HepG2 (cell line): ENCODE measurements around the gene SAMM50. TPM values are rescaled to one million over a fixed set of nuclear protein-coding genes. Genes with fewer than 3 reads are reported as not detected.

Experiments
- ATAC-seq: fragments of 200-7000 bp; cut with Tn5 transposase; 3 replicates; pipeline ENCODE4 v1.9.1; 2020; ENCODE audit warnings: mild to moderate bottlenecking, moderate library complexity
- BruUV-seq: library from RNA; stranded (reverse); fragments of 400-500 nt; replicated peaks from 2 replicates; lab custom pipeline; 2021; lab: Mats Ljungman, UMichigan
- CTCF ChIA-PET: fragments of 300-600 bp; formaldehyde crosslinking; extraction: SDS; loops from one replicate; lab custom pipeline; 2021; ENCODE audit warnings: low total read pairs, inconsistent platforms, low intra/inter-chr PET ratio; lab: Yijun Ruan, JAX
- POLR2A ChIA-PET: fragments of 350-600 bp; sonication (Branson Sonifier 250); formaldehyde crosslinking; loops from one replicate; lab custom pipeline; 2020; ENCODE audit warnings: antibody characterized with exemption, inconsistent platforms; lab: Yijun Ruan, JAX
- DNase-seq: peaks from one replicate; pipeline ENCODE4 v3.0.0-alpha.2; 2015; ENCODE audit warnings: low spot score
- FAIRE-seq: peaks from 3 replicates; lab custom pipeline; 2011; peaks lifted over from hg19 to GRCh38; lab: Jason Lieb, UNC
- H2AFZ ChIP-seq: one replicate; pipeline ENCODE4 v1.6.1; 2011; ENCODE audit warnings: low read length, inconsistent platforms
- H3K27ac ChIP-seq: fragments of 300-600 bp; 3 replicates; pipeline ENCODE4 v1.8.0; 2011; ENCODE audit warnings: mixed run types, mild to moderate bottlenecking, mixed read lengths, low read length, inconsistent platforms; ENCODE audit not compliant: insufficient read depth; ENCODE audit errors: extremely low read length
- H3K27me3 ChIP-seq, 2 experiments: fragments of 200-600 bp in 1 of 2; 2 replicates in 1 of 2; 3 replicates in 1 of 2; pipeline versions ENCODE4 v1.6.0 to v1.8.0; 2011; ENCODE audit warnings: low read length in 2 of 2, mild to moderate bottlenecking in 2 of 2, moderate library complexity in 2 of 2, inconsistent platforms in 1 of 2; ENCODE audit not compliant: insufficient read depth in 2 of 2, control insufficient read depth in 1 of 2
- H3K36me3 ChIP-seq, 2 experiments: fragments of 200-600 bp in 1 of 2; replicated peaks in 1 of 2; 2 replicates in 1 of 2; 3 replicates in 1 of 2; pipeline versions ENCODE4 v1.5.1 to v1.8.0; 2011; ENCODE audit warnings: low read length in 2 of 2, inconsistent platforms in 1 of 2; ENCODE audit not compliant: insufficient read depth in 2 of 2, control insufficient read depth in 1 of 2
- H3K4me1 ChIP-seq: 2 replicates; pipeline ENCODE4 v1.5.1; 2012; ENCODE audit warnings: low read length, inconsistent platforms; ENCODE audit not compliant: insufficient read depth
- H3K4me2 ChIP-seq: 2 replicates; pipeline ENCODE4 v1.6.0; 2011; ENCODE audit warnings: low read depth, low read length, inconsistent platforms
- H3K4me3 ChIP-seq, 3 experiments: fragments of 200-600 bp in 1 of 3; sonication (generic), shearing (Covaris generic) in 1 of 3; replicated peaks in 1 of 3; 2 replicates each; pipeline ENCODE4 v1.5.1; 2011 to 2016; ENCODE audit warnings: low read length in 3 of 3, inconsistent platforms in 2 of 3, low read depth in 2 of 3, mild to moderate bottlenecking in 2 of 3, control low read depth in 1 of 3, mixed read lengths in 1 of 3; ENCODE audit not compliant: insufficient read depth in 1 of 3
- H3K79me2 ChIP-seq: one replicate; pipeline ENCODE4 v1.6.1; 2011; ENCODE audit warnings: low read length, inconsistent platforms; ENCODE audit not compliant: insufficient read depth
- H3K9ac ChIP-seq: 2 replicates; pipeline ENCODE4 v1.6.0; 2011; ENCODE audit warnings: mild to moderate bottlenecking, low read depth, low read length, inconsistent platforms; ENCODE audit not compliant: insufficient read depth
- H3K9me3 ChIP-seq: 2 replicates; pipeline ENCODE4 v1.5.1; 2012; ENCODE audit warnings: mild to moderate bottlenecking, low read length
- H4K20me1 ChIP-seq: 2 replicates; pipeline ENCODE4 v1.6.0; 2011; ENCODE audit warnings: inconsistent platforms, mild to moderate bottlenecking, low read length, moderate library complexity; ENCODE audit not compliant: insufficient read depth
- DNMT3B ChIP-seq: conservative IDR thresholded peaks from 2 replicates; pipeline ENCODE4 v1.6.1; 2016; ENCODE audit warnings: missing biosample characterization, control low read depth
- MAZ ChIP-seq, 2 experiments: sonication (generic) in 1 of 2; formaldehyde crosslinking in 1 of 2; IDR thresholded peaks; 2 replicates each; pipeline versions ENCODE4 v1.5.0 to v1.6.1; 2012 to 2020; ENCODE audit warnings: low read depth in 2 of 2, mild to moderate bottlenecking in 2 of 2, borderline replicate concordance in 1 of 2, improper control_type of control experiment in 1 of 2, low read length in 1 of 2, missing genetic modification reagents in 1 of 2, moderate library complexity in 1 of 2
- MTF2 ChIP-seq: sonication (generic); formaldehyde crosslinking; IDR thresholded peaks from 2 replicates; pipeline ENCODE4 v1.5.0; 2020; ENCODE audit warnings: missing genetic modification reagents, borderline replicate concordance
- NFE2 ChIP-seq: sonication (generic); formaldehyde crosslinking; IDR thresholded peaks from 2 replicates; pipeline ENCODE4 v1.4.0; 2020; ENCODE audit warnings: missing genetic modification reagents
- ZC3H4 ChIP-seq: sonication (generic); formaldehyde crosslinking; IDR thresholded peaks from 2 replicates; pipeline ENCODE4 v1.4.0; 2020; ENCODE audit warnings: missing genetic modification reagents, borderline replicate concordance
- ZNF180 ChIP-seq: sonication (generic); formaldehyde crosslinking; IDR thresholded peaks from 2 replicates; pipeline ENCODE4 v1.4.0; 2020; ENCODE audit warnings: low read depth, missing genetic modification reagents, borderline replicate concordance
- ZNF235 ChIP-seq: sonication (generic); formaldehyde crosslinking; IDR thresholded peaks from 2 replicates; pipeline ENCODE4 v1.8.1; 2023; ENCODE audit warnings: mild to moderate bottlenecking, missing genetic modification reagents, borderline replicate concordance
- ZNF317 ChIP-seq: sonication (generic); formaldehyde crosslinking; IDR thresholded peaks from 2 replicates; pipeline ENCODE4 v1.5.0; 2020; ENCODE audit warnings: mild to moderate bottlenecking, missing genetic modification reagents
- ZNF839 ChIP-seq: sonication (generic); formaldehyde crosslinking; IDR thresholded peaks from 2 replicates; pipeline ENCODE4 v1.4.0; 2020; ENCODE audit warnings: missing genetic modification reagents, mild to moderate bottlenecking, borderline replicate concordance
- ZSCAN25 ChIP-seq: sonication (generic); formaldehyde crosslinking; IDR thresholded peaks from 2 replicates; pipeline ENCODE4 v1.8.0; 2022; ENCODE audit warnings: mild to moderate bottlenecking, missing genetic modification reagents
- WGBS: methylation state at CpG from one replicate; pipeline ENCODE4 v1.1.6; 2017; ENCODE audit warnings: low lambda C conversion rate; 5-methylcytosine and 5-hydroxymethylcytosine counted together
- in situ Hi-C: cut with HindIII; loops from 2 replicates; pipeline ENCODE4 v1.10.0; 2017; ENCODE audit warnings: low pct_unique_long_range_greater_than_20kb; ENCODE audit not compliant: extremely low pct_ligation_motif_present
- intact Hi-C: fragments of 100-400 bp; cut with micrococcal nuclease; formaldehyde crosslinking; loops from one replicate; pipeline ENCODE4 v1.10.0; 2022; ENCODE audit not compliant: unreplicated experiment
- polyA plus RNA-seq, 8 experiments: library from polyadenylated mRNA; depleted of rRNA in 3 of 8; stranded (reverse) in 7 of 8; unstranded in 1 of 8; fragments of >200 nt; fragmentation: Illumina TruSeq in 4 of 8; extraction: Trizol in 4 of 8; gene quantifications; 2 replicates each; pipeline versions ENCODE4 v1.2.1 to v1.2.3, GENCODE V29; 2011 to 2016; ENCODE audit warnings: low read depth in 4 of 8, missing spikeins in 1 of 8, mixed read lengths in 1 of 8; ENCODE audit not compliant: insufficient read depth in 1 of 8
- total RNA-seq, 5 experiments: library from RNA; depleted of rRNA; stranded (reverse); fragments of >200 nt; fragmentation: Illumina TruSeq; extraction: Trizol; gene quantifications; 2 replicates each; pipeline ENCODE4 v1.2.3, GENCODE V29; 2016; ENCODE audit warnings: low read depth in 1 of 5
- TF ChIP-seq, protein P1 (sequence below): sonication (generic); formaldehyde crosslinking; IDR thresholded peaks from 2 replicates; pipeline ENCODE4 v1.5.0; 2020; ENCODE audit warnings: missing genetic modification reagents
- TF ChIP-seq, protein P2 (sequence below): sonication (generic); formaldehyde crosslinking; IDR thresholded peaks from 2 replicates; pipeline ENCODE4 v1.5.0; 2020; ENCODE audit warnings: missing genetic modification reagents

The SAMM50 gene
- total and polyA plus RNA-seq, 2 of the 13 experiments (the other 11 are each of a cell fraction or from before 2014, with no cell fraction given): 34.7 to 63.4 TPM

DNA sequence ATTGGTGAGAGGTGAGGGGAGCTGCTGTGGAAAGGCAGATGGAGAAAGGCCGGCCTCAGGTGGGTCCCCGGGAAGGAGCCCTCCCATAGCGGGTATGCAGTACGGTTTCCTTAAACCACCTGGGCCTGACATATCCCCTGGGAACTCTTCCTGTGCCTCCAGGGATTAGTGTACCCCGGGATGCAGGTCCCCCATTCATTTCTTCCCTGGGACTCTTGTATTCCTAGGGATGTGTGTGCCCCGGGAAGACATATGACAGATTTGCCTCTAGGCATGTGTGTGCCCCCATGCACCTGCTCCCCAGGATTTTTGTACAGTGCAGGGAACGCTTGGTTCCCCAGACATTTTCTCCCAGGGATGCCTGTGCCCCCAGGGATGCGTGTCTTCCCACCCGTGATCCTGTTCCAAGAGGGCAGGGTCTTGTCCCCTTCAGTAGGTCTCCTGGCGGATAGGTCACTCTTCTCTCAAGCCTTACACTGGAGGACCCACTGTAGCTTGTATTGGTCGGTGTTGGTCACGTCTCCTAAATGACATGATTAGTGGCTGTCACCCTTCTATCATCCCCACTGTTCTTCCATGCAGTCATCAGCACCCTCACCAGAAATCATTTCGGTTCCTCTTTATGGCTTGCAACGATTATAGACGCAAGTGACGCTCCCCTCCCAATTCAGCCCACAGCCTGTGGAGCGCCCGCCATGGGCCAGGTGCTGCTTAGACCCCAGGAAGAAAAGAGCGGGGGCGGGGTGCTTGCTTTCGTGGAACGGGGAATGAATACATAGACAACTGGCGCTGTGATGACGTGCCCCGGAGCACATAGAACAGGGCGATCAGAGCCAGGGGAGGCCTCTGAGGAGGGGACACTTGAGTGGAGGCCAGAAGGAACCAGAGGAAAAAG lies 70.2 kb downstream of the SAMM50 start:
- 78% methylated on average over 20 of the region's 26 CpGs for WGBS
- no peaks in the 10 kb centered on the region for H3K79me2 ChIP-seq
- peaks cover 13% of the 10 kb centered on the region for H3K4me1 ChIP-seq
- no peaks in the 10 kb centered on the region for H3K9me3 ChIP-seq
- peaks cover 0 to 15% of the 10 kb centered on the region in 2 experiments; a peak in 1 of 5 replicates for H3K27me3 ChIP-seq
- no peaks in the 10 kb centered on the region for H4K20me1 ChIP-seq
- ChIA-PET POLR2A (no interaction called here), CTCF (no interaction called here)
- H3K27ac ChIP-seq: no peak overlapping the region
- DNase-seq (no peak), FAIRE-seq (no peak), ATAC-seq (no peak)
- H3K4me3 ChIP-seq: no peak overlapping the region
- no TSS peak for BruUV-seq
- no peaks in the 10 kb centered on the region for H3K36me3 ChIP-seq
- no peak overlapping the region for H3K4me2 ChIP-seq
- in situ Hi-C loops: no loop called here
- no peak overlapping the region for H2AFZ ChIP-seq
- TF ChIP-seq MTF2 (CRISPR knock-in tag) (no peak), ZC3H4 (CRISPR knock-in tag) (no peak), ZNF317 (CRISPR knock-in tag) (no peak), ZNF180 (no peak), NFE2 (CRISPR knock-in tag) (no peak), MAZ (IDR thresholded peaks at IDR 0.05; ENCODE audit: borderline replicate concordance, low read depth, low read length) (no peak), MAZ (CRISPR knock-in tag; IDR thresholded peaks at IDR 0.05; ENCODE audit: low read depth) (no peak), ZSCAN25 (CRISPR knock-in tag) (no peak), ZNF235 (CRISPR knock-in tag) (no peak), ZNF839 (CRISPR knock-in tag) (no peak), DNMT3B (CRISPR knock-in tag) (no peak)
- TF ChIP-seq, protein P1, sequence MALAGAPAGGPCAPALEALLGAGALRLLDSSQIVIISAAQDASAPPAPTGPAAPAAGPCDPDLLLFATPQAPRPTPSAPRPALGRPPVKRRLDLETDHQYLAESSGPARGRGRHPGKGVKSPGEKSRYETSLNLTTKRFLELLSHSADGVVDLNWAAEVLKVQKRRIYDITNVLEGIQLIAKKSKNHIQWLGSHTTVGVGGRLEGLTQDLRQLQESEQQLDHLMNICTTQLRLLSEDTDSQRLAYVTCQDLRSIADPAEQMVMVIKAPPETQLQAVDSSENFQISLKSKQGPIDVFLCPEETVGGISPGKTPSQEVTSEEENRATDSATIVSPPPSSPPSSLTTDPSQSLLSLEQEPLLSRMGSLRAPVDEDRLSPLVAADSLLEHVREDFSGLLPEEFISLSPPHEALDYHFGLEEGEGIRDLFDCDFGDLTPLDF (CRISPR knock-in tag): no peak
- TF ChIP-seq, protein P2, sequence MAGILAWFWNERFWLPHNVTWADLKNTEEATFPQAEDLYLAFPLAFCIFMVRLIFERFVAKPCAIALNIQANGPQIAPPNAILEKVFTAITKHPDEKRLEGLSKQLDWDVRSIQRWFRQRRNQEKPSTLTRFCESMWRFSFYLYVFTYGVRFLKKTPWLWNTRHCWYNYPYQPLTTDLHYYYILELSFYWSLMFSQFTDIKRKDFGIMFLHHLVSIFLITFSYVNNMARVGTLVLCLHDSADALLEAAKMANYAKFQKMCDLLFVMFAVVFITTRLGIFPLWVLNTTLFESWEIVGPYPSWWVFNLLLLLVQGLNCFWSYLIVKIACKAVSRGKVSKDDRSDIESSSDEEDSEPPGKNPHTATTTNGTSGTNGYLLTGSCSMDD: no peak
- intact Hi-C loops: no loop called here
- H3K9ac ChIP-seq: no peak overlapping the region
